NCI-H2196 treated with DMSO at 0.1 percent for 48 hours (cell line): Measurements from ENCODE around the gene CCNJL.
"Not testable (repeated sequence)": the region's sequence is repeated elsewhere in the genome, so short reads cannot be mapped to it uniquely, and the experiment has no call there.

Experiments
- DNase-seq: peaks from one replicate; lab custom pipeline; 2025; ENCODE audit not compliant: unreplicated experiment; lab: John Stamatoyannopoulos, UW

The CCNJL gene, protein sequence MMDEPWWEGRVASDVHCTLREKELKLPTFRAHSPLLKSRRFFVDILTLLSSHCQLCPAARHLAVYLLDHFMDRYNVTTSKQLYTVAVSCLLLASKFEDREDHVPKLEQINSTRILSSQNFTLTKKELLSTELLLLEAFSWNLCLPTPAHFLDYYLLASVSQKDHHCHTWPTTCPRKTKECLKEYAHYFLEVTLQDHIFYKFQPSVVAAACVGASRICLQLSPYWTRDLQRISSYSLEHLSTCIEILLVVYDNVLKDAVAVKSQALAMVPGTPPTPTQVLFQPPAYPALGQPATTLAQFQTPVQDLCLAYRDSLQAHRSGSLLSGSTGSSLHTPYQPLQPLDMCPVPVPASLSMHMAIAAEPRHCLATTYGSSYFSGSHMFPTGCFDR

DNA sequence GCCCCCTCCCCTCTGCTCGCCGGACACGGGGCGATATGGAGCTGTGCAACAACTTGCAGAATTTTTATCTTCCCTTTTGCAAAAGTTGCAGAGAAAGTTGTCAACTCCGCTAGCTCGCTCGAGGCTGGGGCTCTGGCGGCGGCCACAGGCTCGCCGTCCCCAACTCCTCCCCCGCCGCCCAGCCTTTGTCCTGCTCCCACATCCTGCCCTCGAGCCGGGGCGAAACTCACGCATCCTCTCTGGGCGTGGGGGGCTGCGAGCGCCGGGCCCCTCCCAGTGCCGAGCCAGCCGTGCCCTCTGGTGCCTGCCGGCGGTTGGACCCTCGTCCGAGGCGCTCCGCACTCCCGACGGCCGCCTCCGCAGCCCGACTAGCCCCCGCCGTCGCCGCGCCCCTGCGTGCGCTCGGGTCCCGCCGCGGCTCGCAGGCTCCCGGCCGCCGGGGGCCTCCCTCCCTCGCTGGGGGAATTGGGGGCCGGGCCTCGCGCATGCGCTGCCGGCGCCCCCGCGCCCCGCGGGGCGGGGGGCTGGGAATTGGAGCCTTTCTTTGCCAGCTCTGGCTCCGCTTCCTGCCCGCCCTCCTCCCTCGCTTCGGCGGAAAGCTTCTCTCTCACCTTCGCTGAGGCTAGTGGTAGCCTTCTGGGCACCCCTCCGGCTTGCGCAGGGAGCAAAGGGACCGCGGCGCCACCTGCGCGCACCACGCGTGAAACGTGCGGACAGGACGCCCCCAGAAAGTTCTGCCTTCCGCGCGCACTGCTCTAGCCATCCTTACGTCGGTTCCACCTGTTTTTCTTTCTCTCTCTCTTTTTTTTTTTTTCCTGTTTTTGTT lies at the start of gene CCNJL:
CCNJL (minus strand) TSS at position 431 of the 826 bp plus-strand sequence. CDS start 641 bp downstream, outside the sequence.
- DNase-seq: peak; percentile 65

DNA sequence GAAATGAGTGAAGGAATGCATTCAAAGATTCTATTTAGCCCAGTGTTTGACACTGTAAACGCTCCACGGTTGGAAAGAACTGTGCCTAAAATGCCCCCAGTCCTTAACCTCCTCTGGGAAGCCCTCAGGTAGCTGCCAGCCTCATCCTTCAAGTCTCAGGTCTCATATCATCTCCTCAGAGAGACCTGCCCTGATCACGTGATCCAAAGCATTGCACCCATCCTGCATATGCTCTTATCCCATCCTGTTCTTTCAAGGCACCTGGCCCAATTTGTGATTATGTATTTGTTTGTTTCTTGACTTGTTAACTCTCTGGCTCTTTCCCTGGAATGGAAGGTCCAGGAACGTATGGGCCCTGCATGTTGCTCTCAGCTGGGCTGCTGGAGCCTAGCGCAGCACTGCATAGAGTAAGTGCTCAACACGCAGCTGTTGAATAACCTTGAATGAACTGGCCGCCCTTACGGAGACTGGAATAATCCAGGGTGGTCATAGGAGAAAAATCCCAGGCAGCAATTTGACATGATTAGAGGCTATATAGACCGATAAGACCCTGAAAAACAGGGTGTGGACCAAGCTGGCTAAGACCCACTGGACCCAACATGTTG lies 49.4 kb upstream of the CCNJL start:
- no peak for DNase-seq

DNA sequence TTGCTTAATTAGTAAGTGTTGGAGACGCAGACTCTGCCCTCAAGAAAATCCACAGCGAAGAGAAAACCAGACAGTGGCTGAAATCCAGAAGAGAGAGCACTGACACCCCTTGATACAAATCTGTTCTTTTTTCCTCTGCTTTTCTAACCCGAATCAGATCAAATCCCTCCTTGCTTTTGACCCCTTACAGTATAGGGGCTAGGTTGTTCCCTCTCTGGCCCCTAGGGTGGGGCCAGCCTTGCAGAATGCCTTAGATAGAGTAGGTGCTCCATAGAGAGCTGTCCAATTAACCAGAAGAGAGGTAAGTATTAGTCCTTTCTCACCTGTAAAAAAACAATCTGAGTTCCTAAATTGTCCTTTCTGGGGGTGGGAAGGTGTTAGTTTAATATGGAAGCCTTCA lies 47.9 kb upstream of the CCNJL start:
- no peak for DNase-seq

DNA sequence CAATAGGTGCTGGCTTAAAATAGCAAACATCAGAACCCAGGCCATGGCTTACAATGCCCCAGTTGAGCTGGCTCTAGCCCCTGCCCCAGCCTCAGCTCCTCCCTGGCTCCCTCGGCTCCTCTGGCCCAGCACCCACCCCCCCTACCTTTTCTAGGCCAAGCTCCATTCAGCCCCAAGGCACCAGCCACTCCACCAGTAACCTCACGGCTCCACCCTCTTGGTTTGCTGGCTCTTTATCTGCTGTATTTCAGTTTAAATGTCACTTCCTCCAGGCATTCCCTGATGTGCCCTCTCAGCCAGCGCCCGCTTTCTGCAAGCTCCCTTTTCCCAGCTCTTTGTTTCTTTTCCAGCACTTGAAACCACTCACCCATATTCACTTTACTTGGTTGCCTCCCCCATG lies 47.5 kb upstream of the CCNJL start:
- DNase-seq: no peak

DNA sequence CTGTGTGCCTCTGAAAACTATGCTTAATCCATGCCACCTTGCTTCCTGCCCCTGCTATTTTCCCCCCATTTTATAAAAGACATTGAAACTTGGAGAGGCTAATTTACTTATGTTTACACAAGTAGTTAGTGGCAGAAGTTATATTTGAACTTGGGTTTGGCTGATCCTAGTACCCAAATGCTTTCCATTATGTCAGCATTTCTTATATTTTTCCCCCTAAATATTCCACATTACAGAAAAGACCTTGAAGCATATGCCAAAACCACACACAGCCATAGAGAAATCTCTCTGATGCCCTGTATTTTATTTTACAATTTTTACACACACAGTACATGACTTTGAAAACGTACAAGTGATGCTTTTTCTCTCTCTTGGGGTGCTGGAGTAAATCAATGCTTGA lies 46.9 kb upstream of the CCNJL start:
- DNase-seq: no peak

DNA sequence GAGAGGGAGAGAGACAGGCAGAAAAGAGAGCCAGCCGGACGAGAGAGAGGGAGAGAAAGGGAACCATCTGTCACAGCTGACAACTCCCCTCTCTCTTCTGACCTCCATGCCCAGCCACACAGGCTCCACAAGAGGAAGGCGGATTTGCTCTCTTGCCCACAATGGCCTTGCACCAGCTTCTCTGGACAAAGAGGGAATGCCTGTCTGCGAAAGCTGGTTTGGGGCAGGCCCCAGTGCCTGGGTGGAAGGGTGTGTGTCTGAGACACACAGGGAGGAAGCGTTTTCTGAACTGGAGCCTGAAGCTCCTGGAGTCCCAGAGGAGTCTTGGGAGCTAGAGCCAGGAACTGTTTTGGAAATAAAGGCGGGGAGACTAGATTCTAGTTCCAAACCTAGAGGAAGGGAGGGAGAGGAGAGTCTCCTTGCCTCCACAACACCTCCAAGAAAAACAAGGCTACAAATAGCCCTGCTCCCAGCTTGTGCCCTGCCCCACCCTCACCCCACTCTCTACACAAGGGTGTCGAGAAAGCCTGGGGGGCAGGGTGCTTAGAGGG lies 45.6 kb upstream of the CCNJL start:
- DNase-seq: no peak

DNA sequence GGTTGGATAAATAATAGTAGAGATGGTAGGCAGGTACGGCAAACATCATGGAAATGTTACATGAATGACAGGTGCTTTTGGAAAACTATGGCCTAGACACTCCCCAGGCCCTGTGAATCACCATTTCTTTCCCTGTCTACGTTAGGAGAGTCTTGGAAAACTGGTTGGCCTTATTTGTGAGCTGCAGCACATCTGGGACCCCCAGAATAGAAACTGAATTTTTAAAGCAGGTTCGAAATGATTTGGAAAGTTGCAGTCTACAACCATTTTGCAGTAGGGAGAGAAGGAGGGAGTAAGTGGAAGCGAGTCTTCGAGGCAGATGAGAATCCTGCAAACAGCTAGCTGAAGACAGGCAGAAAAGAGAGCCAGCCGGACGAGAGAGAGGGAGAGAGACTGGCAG lies 45.0 kb upstream of the CCNJL start:
- no peak for DNase-seq

DNA sequence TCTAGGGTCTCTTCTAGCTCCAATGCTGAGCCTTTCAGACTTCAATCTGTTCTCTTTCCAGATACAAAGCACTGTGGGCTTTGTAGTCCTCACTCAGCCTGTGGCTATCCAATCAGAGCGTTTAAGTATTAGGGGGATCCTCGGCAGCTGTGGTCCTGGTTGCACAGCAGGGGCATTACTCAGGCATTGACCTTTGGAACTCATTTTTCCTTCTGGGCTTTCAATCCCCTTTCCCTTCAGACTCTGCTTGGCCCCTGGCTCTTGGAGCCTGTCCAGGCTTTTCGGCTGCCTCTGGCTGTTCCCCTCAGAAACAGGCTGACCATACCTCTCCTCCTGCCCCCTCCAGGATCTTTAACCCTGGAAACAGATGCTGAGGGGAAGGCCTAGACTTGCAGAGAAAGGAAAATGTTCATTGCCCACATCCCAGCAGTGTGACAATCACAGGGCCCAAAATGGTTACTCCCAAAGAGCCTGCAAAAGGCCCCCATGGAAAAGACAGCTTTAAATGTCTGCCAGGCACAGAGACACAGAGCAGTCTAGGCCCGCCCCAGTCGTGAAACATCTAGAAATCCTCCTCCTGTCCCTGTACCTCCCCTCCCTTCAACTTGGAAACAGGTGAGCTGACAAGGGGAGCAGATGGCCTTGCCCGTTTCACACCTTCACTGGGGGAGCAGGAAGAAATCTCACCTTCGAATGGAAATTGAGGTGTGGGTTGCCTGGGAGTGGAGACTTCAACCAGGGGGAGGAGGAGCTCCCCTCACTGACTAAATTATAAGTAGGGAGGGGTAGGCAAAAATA lies 44.4 kb upstream of the CCNJL start:
- DNase-seq: no peak

DNA sequence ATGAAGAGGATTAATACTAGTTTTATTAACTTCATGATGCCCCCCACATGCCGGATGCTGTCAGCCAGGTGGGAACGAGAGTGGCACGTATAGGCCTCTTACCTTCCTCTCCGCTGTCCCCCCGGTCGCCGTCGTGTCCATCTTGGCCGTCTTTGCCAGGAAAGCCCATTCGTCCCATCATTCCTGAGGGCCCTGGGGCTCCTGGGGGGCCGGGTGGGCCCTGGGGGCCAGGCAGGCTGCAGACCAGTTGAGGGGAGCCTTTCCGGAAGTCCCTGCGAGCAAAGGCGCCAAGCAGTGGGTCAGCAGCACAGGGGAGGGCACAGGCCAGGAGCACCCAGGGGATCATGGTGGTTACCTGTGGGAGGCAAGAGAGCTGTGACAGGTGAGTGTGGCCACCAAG lies 42.3 kb upstream of the CCNJL start:
- no peak for DNase-seq

DNA sequence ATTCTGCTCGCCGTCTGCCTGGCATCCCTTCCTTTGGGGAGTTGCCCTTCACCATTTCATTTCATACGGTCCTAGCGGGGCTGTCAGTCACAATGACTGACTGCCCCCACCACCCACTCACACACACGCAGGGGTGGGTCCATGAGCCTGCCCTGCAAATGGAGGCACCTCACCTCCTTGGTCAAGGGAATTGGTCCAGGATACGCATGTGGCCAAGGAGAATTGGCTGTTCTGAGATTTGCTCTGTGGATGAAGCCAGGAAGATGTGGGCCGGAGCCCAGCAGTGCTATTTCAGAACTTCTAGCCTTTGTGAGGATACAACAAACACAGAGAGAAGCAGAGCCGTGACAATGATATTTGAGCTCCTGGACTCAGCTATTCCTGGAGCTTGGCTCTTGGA lies 41.0 kb upstream of the CCNJL start:
- DNase-seq: no peak

DNA sequence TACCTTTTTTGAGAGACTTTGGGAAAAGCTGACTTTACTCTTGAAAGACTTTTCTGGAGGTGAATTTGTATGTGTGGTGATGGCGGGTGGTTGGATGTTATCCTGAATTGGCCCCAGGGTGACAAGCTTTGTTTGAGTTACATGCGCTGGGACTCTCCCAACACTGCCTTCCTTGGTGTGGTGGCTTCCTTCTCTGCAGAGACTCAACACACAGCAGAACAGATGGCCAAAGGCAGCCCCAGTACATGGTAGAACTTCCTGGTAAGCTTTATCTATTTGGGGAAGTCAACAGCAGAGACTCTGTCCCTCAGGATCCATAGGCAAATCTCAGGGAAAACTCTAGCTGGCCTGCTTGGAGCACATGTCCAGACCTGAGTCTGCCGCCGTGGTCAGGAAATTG lies 39.9 kb upstream of the CCNJL start:
- no peak for DNase-seq

DNA sequence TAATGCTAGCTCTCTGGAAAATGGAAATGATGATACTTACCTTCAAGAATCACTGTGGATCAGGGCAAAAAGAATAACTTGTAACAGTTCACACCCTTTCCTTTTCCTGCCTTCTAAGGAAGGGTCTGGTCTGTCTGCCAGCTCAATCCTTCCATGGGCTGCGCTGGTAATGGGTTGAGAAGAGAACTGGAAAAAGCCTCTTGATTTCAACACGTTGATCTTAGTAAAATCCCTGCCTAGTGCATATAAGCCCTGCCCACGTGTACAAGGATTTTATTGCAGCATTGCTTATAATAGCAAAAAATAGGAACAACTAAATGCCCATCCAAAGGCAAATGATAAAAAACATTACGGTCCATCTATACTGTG lies 37.6 kb upstream of the CCNJL start:
- DNase-seq: no peak

DNA sequence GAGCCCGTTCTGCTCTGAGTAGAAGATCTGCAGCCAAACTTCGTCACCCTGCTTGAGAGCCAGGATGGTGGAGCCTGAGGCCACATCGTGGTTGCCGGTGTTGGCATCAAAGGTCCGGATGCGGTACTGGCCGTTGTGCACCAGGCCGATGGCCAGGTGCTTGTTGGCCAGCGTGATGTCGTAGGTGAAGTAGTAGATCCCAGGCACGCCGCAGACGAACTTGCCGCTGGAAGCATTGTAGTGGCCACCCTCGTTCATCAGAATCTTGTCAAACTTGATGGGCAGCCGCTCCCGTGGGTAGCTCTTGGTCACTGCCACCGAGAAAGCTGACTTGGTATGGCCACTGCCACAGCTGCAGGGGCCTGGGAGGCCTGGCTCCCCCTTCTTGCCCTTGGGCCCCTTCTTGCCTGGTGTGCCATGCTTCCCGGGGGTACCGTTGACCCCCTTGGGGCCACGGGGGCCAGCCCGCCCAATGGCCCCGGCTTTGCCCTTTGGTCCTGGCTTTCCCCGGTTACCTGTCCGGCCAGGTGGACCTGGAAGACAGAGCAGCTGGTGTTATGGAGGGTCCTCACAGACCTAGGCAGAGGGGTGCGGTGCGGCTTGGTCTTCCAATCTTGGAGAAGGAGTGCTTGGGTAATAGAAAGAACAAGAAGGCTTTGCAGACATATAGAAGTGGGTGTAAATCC lies 37.0 kb upstream of the CCNJL start:
- DNase-seq: no peak

DNA sequence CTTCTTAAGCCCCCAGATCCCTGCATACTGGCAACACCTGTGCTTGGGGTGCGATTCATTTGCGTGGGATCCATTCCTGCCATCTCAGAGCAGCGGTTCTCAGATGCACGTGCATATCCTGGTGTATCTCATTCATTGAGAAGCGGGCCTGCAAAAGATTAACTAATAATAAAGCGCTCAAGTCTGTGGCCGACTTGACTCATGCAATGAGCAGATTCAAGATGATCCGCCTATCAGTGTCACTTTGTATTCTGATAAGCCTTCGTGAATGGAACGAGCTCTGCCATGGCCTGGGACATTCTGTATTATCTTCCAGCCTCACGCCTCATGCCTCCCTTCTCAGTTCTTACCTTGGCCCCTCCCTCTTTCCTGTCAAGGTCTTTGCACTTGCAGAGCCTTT lies 35.7 kb upstream of the CCNJL start:
- no peak for DNase-seq

DNA sequence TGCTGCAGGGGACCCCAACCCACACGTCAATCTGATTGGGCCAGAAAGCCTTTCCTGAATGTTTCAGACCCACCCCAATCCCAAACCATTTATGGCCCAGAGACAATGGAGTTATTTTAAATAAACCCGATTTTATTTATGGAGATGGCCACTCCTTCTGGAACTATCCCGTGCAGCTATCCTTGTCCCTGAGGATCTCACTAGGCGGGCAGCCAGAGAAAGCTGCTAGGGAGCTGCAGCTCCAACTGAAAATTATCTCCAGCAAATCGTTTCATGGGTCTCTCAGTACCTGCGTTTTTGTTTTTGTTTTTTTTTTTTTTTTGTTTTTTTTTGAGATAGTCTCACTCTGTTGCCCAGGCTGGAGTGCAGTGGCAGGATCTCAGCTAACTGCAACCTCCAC lies 35.1 kb upstream of the CCNJL start:
- no peak for DNase-seq

DNA sequence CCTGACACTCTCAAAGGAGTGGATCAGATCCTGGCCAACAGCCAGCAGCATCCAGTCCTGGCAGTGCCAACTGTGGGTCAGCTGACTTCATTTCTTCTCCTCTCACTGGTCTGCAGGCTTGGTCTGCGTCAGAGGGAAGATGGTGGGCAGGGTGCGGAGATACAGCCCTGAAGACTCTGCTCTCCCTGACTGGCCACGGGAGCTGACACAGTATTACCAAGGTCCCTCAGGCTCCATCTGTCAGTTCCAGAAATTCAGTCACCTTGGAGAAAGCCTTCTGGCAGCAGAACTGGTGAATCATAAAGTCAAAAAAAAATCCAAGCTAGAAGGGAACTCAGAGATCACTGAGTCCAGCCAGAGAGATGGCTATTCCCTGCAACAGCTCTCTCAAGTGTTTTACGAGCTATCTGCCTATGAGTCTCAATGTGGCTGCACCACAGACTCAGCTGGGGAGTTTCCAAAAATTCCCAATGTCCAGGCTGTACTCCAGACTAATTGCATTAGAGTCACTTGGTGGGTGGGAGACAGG lies 30.1 kb upstream of the CCNJL start:
- no peak for DNase-seq

DNA sequence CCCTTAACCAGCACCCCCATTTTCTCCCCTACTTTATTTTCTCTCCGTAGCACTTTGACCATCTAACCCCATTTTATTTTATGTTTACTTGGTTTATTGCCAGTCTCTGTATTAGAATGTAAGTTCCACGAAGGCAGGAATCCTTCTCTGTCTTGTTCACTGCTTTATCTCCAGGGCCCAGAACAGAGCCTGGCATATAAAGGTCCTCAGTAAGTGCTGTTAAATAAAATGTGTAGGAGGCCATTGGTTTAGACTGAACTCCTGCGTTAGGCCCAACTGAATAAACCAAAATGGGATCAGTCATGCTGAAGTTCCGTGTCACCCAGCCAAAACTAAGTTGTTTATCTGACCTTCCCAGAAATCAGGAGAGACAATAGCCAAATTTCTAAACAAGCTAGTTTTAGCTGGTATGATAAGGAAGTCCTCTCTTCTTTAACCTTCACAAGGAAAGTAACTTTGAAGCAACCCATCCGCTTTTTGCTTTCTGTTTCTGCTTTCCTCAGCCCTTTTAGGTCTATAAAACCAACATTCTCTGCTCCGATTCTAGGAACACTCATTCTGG lies 29.0 kb upstream of the CCNJL start:
- no peak for DNase-seq

DNA sequence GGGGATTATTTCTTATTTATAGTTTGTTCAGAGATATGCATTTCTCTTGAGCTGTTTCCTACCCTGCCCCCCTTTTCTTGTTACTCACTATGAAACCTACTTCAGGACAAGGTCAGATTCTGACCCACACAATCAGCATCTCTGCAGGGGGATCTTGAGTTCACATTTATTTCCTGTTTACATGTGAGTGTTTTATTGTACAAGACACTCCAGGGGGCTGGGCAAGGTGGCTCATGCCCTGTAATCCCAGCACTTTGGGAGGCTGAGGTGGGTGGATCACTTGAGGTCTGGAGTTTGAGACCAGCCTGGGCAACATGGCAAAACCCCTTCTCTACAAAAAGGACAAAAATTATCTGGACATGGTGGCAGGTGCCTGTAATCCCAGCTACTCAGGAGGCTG lies 28.1 kb upstream of the CCNJL start:
- not testable (repeated sequence) for DNase-seq

DNA sequence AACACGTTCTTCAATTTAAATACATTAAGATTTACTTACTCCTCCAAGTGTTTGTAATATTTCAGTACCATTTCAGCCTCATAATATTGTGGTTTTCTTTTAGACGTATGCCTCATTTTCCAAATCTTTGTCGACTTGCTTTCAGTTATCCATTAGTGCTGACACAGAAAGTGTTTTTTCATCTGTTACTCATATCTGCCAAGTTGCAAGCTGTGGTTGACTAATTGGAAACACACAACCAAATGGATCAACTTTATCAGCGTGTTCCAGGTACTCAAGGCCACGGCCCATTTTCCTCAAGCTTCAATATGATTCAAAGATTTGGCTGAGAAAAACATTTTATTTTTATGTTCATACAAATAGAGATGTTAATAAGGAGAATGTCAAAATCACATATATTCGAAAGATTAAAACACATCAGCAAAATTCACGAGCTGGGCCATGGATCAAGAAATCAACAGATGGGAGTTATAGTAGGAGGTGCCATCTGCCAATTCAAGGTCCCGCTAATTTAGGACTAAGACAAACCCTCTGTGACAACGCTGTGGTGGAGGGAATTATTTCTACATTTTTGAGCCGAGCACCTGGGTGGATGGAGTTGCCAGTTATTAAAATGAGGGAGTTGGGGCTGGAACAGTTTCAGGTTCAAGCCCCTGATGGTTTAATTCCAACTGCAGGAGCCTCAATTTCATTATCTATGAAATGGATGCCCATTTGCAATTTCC lies 27.2 kb upstream of the CCNJL start:
- no peak for DNase-seq
